Smooth muscle cell (in vitro differentiated cells): ENCODE measurements around the gene TSTD2. TPM values are rescaled to one million over a fixed set of nuclear protein-coding genes. Genes with fewer than 3 reads are reported as not detected.

Experiments
- DNase-seq: peaks from one replicate; lab custom pipeline; 2025; ENCODE audit not compliant: unreplicated experiment; lab: John Stamatoyannopoulos, UW
- H2AFZ ChIP-seq: fragments of 200-600 bp; sonication (generic); 2 replicates; pipeline ENCODE4 v1.6.0; 2016; ENCODE audit warnings: antibody characterized with exemption, low read depth, mild to moderate bottlenecking
- H3F3A ChIP-seq: fragments of 200-600 bp; sonication (generic); 2 replicates; pipeline ENCODE4 v1.6.0; 2017; ENCODE audit warnings: antibody characterized with exemption, low read depth
- H3K27ac ChIP-seq: fragments of 200-600 bp; sonication (generic); 2 replicates; pipeline ENCODE4 v1.5.1; 2016; ENCODE audit warnings: low read depth, mild to moderate bottlenecking
- H3K27me3 ChIP-seq: fragments of 200-600 bp; sonication (generic); 2 replicates; pipeline ENCODE4 v1.6.1; 2016; ENCODE audit warnings: low read depth, mild to moderate bottlenecking
- H3K36me3 ChIP-seq: fragments of 200-600 bp; sonication (generic); 2 replicates; pipeline ENCODE4 v1.5.1; 2016; ENCODE audit warnings: low read depth
- H3K4me1 ChIP-seq: fragments of 200-600 bp; sonication (generic); 2 replicates; pipeline ENCODE4 v1.5.1; 2016; ENCODE audit warnings: low read depth
- H3K4me2 ChIP-seq: fragments of 200-600 bp; sonication (generic); 2 replicates; pipeline ENCODE4 v1.6.0; 2016; ENCODE audit warnings: mild to moderate bottlenecking
- H3K4me3 ChIP-seq: fragments of 200-600 bp; sonication (generic); 2 replicates; pipeline ENCODE4 v1.5.1; 2016; ENCODE audit warnings: mild to moderate bottlenecking
- H3K79me2 ChIP-seq: fragments of 200-600 bp; sonication (generic); 2 replicates; pipeline ENCODE4 v1.6.0; 2016; ENCODE audit warnings: low read depth, mild to moderate bottlenecking
- H3K9ac ChIP-seq: fragments of 200-600 bp; sonication (generic); 2 replicates; pipeline ENCODE4 v1.6.0; 2016; ENCODE audit warnings: low read depth
- H3K9me3 ChIP-seq: fragments of 200-600 bp; sonication (generic); replicated peaks from 2 replicates; pipeline ENCODE4 v1.5.1; 2016; ENCODE audit warnings: low read depth
- H4K20me1 ChIP-seq: fragments of 200-600 bp; sonication (generic); 2 replicates; pipeline ENCODE4 v1.6.0; 2016; ENCODE audit warnings: low read depth
- CTCF ChIP-seq: fragments of 200-600 bp; sonication (generic); IDR thresholded peaks from 2 replicates; pipeline ENCODE4 v1.5.1; 2017; ENCODE audit warnings: borderline replicate concordance, mild to moderate bottlenecking, antibody characterized with exemption; ENCODE audit not compliant: insufficient read depth, poor library complexity, severe bottlenecking
- WGBS: methylation state at CpG from one replicate; pipeline ENCODE4 v1.1.7; 2016; ENCODE audit warnings: low lambda C conversion rate; 5-methylcytosine and 5-hydroxymethylcytosine counted together
- polyA plus RNA-seq: library from polyadenylated mRNA; unstranded; fragments of >200 nt; fragmentation: Nextera tagmentation; extraction: Ambion mirVana; gene quantifications from 2 replicates; pipeline ENCODE4 v1.2.1, GENCODE V29; 2016
- total RNA-seq: library from RNA; depleted of rRNA; stranded (reverse); fragments of >200 nt; gene quantifications from 2 replicates; pipeline ENCODE4 v1.2.3, GENCODE V29; 2014

TSTD2 gene
- total and polyA plus RNA-seq, 2 experiments from 2014 or later = 8.5 to 23.5 TPM

DNA sequence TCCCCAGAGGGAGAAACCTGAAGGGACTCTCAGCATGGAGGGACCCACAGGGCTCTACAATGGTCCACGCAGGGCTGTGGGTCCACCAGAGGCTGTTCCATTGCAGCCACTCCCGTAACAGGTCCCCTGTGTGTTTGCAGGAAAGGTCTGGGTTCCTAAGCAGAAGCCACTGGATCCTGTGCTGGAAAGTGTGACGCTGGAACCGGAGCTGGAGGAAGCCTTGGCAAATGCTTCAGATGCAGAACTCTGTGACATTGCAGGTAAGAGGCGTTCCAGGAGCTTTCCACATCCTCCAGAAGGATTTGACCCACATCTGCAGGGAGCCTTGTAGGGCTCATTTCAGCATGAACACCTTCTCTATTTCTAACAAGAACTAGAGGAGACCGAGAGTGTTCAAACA is 80.0 kb downstream of the TSTD2 start:
- H3K27ac ChIP-seq = no peak overlapping the region
- peaks cover 6% of the 10 kb centered on the region for H3K27me3 ChIP-seq
- no peak overlapping the region for H2AFZ ChIP-seq
- no peak for DNase-seq
- no peak overlapping the region for H3K4me2 ChIP-seq
- no peak for TF ChIP-seq CTCF
- no peaks in the 10 kb centered on the region for H3K79me2 ChIP-seq
- H3K9ac ChIP-seq = no peak overlapping the region
- H3K36me3 ChIP-seq = no peaks in the 10 kb centered on the region
- no peaks in the 10 kb centered on the region for H4K20me1 ChIP-seq
- H3F3A ChIP-seq = no peaks in the 10 kb centered on the region
- no peaks in the 10 kb centered on the region for H3K4me1 ChIP-seq
- 94% methylated on average over 6 of the region's 6 CpGs for WGBS
- H3K4me3 ChIP-seq = no peak overlapping the region
- H3K9me3 ChIP-seq = no peaks in the 10 kb centered on the region

GRCh38 chr9:97551308-97551707 is 81.9 kb downstream of the TSTD2 start:
- no peak overlapping the region for H2AFZ ChIP-seq
- H3K4me2 ChIP-seq = no peak overlapping the region
- H3F3A ChIP-seq = no peaks in the 10 kb centered on the region
- H3K27ac ChIP-seq = no peak overlapping the region
- H4K20me1 ChIP-seq = no peaks in the 10 kb centered on the region
- TF ChIP-seq CTCF = no peak
- no peak overlapping the region for H3K9ac ChIP-seq
- H3K27me3 ChIP-seq = peaks cover 6% of the 10 kb centered on the region
- WGBS = 90% methylated on average over 5 of the region's 5 CpGs
- no peak for DNase-seq
- no peak overlapping the region for H3K4me3 ChIP-seq
- H3K36me3 ChIP-seq = no peaks in the 10 kb centered on the region
- no peaks in the 10 kb centered on the region for H3K4me1 ChIP-seq
- H3K79me2 ChIP-seq = no peaks in the 10 kb centered on the region
- H3K9me3 ChIP-seq = no peaks in the 10 kb centered on the region

DNA sequence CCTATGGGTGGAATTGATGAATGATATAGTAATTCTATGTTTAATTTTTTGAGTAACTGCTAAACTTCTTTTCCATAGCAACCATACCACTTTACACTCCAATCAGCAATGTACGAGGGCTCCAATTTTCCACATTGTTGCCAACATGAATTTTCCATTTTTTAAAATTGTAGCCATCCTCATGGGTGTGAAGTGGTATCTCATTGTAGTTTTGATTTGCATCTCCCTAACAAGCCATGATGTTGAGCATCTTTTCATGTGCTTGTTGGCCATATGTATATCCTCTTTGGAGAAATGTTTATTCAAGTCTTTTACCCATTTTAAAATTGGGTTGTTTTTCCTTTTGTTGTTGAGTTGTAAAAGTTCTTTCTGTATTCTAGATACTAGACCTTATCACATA is 82.8 kb downstream of the TSTD2 start:
- no peak overlapping the region for H3K4me2 ChIP-seq
- no peak overlapping the region for H2AFZ ChIP-seq
- DNase-seq = no peak

More for the DNA sequence above, 82.8 kb downstream of the TSTD2 start:
- Histone ChIP-seq H3K27ac (no peak overlapping the region), H3K36me3 (no peaks in the 10 kb centered on the region), H3K9ac (no peak overlapping the region), H3K27me3 (peaks cover 6% of the 10 kb centered on the region), H4K20me1 (no peaks in the 10 kb centered on the region), H3K4me3 (no peak overlapping the region), H3K9me3 (no peaks in the 10 kb centered on the region), H3K4me1 (no peaks in the 10 kb centered on the region), H3F3A (no peaks in the 10 kb centered on the region), H3K79me2 (no peaks in the 10 kb centered on the region)
- WGBS = 91% methylated on average over 1 of the region's 1 CpG
- TF ChIP-seq CTCF = no peak

Other genes with a start within 250 kb of the TSTD2 start
- gene TDRD7, start 221.3 kb downstream of the TSTD2 start, total RNA-seq = 3.4 and 4.8 TPM in 2 replicates
- 1.5 and 1.8 TPM in 2 replicates for gene TDRD7, start 221.3 kb downstream of the TSTD2 start, polyA plus RNA-seq
- gene TMOD1, start 131.7 kb downstream of the TSTD2 start, total RNA-seq = 0.09 and 0.18 TPM in 2 replicates
- gene TMOD1, start 131.7 kb downstream of the TSTD2 start, polyA plus RNA-seq = 0.19 and 0.22 TPM in 2 replicates
- gene NCBP1, start 453 bp upstream of the TSTD2 start, total RNA-seq = 29.5 and 33.4 TPM in 2 replicates
- gene NCBP1, start 453 bp upstream of the TSTD2 start, polyA plus RNA-seq = 21.2 and 22.7 TPM in 2 replicates
- 6.5 and 7.5 TPM in 2 replicates for gene XPA, start 64.0 kb upstream of the TSTD2 start, total RNA-seq
- 9.7 and 14.0 TPM in 2 replicates for gene XPA, start 64.0 kb upstream of the TSTD2 start, polyA plus RNA-seq
- not detected in 2 replicates for gene FOXE1, start 219.9 kb upstream of the TSTD2 start, total RNA-seq
- not detected in 2 replicates for gene FOXE1, start 219.9 kb upstream of the TSTD2 start, polyA plus RNA-seq